Sciatic nerve (tissue), 2 donors: ENCODE results near the gene HOXA3. TPM values are rescaled to one million over a fixed set of nuclear protein-coding genes. Genes with fewer than 3 reads are reported as not detected.

Experiments used
- ATAC-seq: fragments of 200-7000 bp; cut with Tn5 transposase; one replicate; pipeline ENCODE4 v1.9.1; 2020; ENCODE audit warnings: mild to moderate bottlenecking, moderate library complexity
- DNase-seq: peaks from one replicate; pipeline ENCODE4 v3.0.0-alpha.2; 2020; ENCODE audit warnings: low spot score
- intact Hi-C: fragments of 100-400 bp; cut with DNase I; formaldehyde crosslinking; loops from one replicate; pipeline ENCODE4 v1.14.2; 2022
- total RNA-seq: library from RNA; stranded (reverse); fragmentation: NEBNext Ultra II Directional; extraction: Animal tissue kit (Norgen Biotek cat#: 25700); gene quantifications from one replicate; pipeline ENCODE4 v1.2.1, GENCODE V29; 2021
- donor health status: DM: no; HTN: no; CAD: no.
- donor health status: DM: no; HTN: no; CAD: no.

The HOXA3 gene
- total RNA-seq, 1 donor from 2014 or later: 20.9 TPM

DNA sequence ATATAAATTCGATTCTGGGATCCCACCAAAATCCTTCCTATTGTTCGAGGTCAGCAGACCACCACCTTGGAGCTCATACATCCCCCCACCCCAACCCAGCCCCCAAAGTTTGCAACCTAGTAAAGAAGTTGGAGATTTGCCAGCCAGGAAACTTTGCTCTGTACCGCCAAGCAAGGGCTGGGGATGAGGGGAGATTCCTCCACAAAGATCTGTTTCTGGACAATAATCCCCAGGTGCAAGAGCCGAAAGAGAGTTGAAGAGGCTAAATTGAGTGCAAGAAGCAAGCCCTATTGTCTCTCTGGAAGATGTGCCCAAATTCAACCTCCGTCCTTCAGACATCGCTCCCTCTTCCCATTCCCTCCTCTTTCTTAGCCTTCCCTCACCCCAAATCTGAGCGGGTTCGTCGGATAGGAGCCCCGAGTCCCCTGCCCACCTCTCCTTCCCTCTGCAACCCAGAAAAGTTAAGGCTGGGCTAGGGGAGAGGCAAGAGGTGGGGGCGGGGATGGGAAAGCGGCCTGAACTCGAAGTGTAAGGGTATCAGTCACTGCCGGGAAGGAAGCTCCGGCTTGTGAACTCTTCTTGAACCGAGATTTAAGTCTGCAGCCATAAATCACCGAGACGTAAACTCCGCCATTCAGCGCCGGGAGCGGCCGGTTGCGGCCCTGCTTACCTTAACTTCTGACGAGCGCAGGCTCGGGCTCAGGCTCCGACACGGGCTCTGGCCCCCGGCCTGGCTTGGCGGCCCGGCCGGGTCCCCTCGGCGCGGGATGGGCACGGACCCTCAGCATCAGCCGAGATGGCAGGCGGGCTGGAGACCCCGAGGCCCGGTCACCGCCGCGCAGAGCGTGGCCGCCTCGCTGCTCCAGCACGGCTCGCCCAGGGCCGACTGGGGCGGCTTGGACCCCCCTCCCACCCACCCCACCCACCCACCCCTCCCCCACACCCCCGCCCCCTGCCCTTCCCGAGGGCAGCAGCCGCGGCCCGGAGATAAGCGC is 39.1 kb downstream of the HOXA3 start:
- intact Hi-C loops: no loop called here
- DNase-seq (peak; percentile 80), ATAC-seq (peak; percentile 3)

DNA sequence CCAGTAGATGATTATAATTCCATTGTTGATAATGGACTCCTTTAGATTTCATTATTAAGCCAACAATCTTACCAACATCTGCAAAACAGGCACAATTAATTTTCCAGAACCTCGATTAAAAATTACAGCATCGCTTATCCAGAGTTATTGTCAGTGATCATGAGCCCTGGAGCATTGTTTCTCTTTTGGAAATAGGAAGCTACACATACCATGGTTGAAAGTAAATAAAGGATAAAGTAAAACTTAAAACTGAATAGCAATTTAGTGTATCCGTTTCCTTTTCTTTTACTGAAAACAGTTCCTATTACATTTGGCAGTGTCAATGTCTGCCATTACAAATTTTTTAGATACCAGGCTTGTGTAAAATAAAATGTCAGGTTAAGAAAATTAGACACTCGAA is 40.0 kb downstream of the HOXA3 start:
- DNase-seq (no peak), ATAC-seq (no peak)
- intact Hi-C loops: no loop called here

DNA sequence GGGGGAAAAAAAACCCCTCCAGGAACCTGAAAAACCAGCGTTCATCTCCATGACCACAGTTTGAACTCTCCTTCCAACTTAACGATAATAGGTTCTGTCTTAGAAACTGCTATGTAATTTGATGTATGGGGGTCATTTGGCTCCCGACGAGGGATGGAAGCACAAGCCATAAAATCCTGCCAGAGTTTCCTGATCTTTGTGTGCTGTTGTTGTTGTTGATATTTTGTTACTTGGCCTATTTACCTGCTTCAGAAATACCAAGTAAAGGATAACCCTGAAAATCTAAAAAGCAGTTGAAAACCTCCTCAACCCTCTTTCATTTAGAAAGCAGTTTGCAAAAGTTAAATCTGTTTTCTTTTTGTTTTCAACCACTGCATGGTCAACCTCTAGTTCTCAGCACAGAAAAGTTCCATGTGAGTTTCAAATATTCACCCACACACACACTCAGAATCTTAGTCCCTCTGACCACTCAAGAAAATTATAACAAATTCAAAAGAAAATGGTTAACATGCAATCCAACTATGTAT is 40.6 kb downstream of the HOXA3 start:
- intact Hi-C loops: no loop called here

DNA sequence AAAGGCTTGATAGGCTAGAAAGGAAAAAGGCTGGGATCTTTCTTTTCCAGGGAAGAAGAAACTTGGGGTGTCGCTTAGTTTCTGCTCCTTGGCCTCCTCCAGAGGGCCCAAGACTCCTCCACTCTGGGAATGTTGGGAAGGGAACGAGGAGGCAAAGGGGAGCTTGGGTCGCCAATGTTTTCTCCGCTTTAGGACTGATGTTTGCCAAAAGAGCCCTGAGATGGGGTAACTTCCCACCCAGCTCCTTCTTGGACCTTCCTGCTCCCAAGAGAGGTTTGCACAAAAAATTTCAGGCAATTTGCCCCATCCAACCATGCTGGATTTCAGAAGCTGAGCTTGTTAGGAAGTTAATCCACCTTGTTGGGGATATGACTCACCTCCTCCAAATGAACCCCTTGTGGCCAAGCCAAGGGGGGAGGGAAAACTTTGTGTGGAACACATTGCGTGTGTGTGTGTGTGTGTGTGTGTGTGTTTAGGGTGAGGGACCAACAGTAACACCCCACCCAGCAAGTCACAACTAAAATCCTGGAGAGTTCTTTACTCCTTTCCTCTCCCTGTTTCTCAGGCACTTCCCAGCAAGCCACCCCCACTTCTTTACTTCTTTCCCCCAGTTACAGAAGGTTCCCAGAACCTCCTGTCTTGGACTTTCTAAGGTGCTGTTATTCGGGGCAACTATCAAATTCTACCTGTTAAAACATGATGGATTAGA is 41.2 kb downstream of the HOXA3 start:
- DNase-seq: peak; percentile 70
- ATAC-seq: peak; percentile 46

More for the DNA sequence above, 40.6 kb downstream of the HOXA3 start:
- DNase-seq: no peak
- ATAC-seq: no peak

DNA sequence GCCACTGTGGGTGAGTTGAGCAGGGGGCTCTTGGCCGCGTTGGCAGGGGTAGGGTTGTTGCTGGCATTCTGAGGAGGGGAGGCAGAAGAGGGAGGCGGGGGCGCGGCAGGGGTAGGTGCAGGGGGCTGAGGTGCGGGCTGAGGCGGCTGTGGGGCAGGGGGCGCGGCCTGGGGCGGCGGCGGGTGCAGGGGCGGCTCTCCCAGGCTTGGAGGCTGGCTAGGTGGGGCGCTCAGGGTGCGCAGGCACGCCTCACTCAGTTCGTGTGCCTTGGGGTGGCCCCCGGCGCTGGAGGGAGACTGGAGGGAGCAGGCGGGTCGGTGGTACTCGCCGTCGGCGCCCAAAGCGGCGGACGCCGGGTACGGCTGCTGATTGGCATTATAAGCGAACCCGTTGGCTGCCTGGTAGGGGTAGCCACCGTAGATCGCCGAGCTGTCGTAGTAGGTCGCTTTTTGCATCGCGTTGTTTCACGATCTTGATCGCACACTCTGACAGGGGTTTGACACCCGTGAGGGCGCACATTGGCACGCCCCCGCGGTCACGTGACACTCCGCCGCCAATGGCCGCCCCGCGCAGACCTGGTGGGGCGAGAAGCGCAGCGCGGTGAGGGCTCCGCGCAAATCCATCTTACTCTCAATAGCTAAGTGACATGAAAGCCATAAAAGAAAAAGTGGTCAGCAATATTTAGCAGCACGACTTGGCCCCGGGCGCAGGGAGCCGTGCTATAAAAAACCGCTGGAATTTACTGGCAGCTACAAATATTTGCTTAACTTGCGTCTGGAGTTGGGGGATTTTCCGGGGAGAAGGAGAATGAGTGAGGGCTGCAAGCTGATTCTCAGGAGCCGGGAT is 42.0 kb downstream of the HOXA3 start:
- peak; percentile 68 for ATAC-seq

More for the DNA sequence above, 41.2 kb downstream of the HOXA3 start:
- intact Hi-C loops: no loop called here

DNA sequence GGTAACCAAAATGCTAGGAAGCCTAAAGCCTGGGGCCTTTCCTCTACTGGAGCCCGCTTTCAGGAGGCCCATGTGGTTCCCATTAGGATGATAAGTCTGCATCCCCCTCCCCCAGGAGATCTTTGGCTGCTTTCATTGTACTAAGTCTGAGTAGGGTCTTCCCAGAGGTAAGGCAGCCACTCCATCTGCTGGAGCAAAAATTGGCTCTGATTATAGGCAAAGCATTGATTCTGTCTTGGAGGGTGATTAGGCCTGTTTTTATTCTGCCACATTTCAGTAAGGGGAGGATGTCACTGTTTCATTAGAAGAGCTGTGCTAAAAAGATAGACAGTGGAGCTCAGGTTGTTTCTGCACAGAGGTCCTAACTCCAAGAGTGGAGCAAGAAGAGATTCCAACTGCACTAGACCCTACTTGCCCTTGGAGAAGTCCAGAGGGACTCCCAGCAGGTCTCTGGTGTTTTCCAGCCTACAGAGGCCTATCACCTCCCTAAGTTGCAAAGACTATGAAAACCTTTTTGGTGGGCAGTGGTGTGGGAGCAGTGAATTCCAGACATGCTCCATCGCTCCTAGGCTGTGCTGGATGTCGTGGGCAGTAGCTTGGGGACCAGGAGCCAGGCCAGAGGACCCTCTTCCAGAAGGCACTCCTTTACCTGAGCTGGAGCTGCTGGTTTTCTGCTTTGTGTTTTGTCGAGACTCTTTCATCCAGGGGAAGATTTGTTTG is 42.8 kb downstream of the HOXA3 start:
- intact Hi-C loops: no loop called here
- DNase-seq (no peak), ATAC-seq (no peak)

More for the DNA sequence above, 42.0 kb downstream of the HOXA3 start:
- DNase-seq: peak; percentile 86
- intact Hi-C loops: no loop called here

DNA sequence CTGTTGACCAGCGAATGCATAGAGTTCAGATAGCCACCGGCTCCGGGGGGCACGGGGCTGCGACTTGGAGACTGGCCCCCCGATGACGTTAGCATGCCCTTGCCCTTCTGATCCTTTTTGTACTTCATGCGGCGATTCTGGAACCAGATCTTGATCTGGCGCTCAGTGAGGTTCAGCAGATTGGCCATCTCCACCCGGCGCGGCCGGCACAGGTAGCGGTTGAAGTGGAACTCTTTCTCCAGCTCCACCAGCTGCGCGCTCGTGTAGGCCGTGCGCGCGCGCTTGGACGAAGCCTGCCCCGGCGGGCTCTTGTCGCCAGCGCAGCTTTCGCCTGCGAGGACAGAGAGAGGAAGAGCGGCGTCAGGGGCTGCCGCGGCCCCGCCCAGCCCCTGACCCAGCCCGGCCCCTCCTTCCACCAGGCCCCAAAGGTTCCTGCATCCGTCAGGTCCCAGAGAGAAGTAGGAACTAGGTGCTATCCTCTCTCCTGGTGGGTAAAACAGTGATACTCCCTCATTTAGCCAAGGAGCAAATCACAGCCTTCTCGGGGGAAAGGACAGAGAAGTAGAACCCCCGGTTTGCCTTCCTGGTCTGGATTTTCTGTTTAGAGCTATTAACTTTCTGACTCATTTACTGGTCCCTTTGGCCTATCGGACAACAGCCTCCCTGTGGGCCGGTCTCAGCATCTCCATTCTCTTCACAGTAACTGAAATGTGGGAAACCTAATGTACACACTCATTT is 43.8 kb downstream of the HOXA3 start:
- DNase-seq (peak; percentile 76), ATAC-seq (peak; percentile 54)
- intact Hi-C loops: no loop called here

DNA sequence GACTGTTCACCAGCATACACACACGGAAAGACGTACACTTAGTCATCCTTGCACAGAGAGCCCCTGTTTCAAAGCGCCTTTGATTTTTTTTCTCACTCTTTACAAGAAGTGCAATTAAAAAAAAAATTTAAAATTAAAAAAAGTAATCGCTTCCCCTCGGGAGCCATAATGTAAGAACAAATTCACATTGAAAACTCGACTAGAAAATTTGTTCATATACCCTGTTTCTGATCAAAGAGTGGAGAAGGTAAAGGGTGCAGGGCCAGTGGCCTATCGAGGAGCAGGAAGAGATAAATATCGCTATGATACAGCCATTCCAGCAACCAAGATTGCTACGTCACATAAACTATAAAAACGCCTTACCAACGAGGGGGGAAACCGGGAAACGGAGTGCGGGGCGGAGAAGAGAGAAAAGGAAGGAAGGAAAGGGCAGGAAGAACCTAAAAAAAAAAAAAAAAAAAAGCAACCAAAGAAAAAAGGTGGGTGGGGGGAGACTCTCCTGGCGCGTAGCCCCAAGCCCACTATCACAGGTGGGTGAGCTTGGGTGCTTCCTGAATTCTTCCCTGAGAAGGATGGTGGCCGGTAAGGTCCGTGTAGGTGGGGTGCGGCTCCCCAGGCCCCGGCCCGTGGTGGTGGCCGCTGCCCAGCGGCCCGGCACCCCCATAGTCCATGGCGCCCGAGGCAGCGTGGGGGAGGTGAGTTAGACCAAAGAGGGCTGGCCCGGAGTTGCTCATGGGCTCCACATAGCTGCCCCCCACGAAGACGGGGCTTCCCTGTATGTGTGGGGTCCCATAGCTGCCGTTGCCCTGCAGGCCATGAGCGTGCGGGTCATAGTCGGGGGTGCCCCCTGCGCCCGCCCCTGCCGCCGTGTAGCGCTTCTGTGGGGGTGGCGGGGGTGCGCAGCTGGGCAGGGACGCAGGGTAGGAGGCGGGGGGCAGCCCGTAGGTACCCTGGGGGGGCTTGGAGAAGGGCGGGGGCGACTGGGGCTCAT is 44.7 kb downstream of the HOXA3 start:
- intact Hi-C loops: no loop called here
- peak; percentile 2 for ATAC-seq
- DNase-seq: peak; percentile 57

DNA sequence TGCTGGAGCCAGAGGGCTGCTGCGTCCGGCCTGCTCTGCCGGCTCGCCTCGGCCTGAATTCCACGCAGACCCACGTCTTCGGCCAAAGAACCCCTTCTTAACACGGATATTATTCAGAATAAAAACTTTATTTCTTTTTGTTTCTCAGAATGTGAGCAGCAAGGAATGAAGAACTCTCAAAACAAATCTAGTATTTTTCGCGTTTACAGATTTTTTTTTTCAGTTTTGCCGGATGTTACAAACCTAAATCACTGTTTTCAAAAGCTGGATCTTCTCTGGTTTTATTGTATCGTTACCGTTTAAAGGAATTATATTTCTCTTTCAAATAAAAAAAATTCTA is 45.5 kb downstream of the HOXA3 start:
- intact Hi-C loops: no loop called here
- ATAC-seq (no peak), DNase-seq (no peak)

DNA sequence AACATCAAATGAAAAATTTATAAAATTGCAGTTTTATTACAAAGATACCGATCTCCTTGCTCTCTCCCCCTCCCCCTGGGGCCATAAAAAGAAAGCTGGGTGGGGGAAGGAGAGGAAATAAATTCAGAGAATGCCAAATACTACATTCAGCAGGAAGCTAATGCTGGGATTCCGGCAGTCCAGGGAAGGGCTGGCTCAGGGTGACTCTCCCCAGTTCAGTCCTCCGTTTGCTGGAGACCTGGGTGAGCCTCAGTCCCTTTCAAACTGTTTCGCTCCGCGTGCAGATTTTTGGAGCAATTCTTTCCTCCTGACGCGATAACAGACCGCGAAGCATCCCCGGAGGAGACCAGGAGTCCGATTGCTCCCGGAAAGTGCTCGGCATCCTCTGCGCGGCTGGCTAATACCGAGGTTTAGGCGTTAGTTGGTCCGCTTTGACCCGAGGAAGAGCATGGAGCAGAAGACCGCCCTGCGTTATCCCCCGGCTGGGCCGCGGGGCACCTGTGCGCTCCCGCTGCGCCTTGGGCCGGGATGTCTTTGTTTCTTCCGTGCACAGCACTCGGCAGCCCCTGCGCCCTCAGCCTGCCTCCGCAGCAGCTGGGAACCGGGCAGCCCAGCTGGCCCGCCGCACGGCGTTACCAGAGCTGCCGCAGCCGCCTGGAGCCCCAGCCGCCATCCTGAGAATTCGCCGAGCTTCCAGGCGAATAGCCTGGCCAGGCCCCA is 46.0 kb downstream of the HOXA3 start:
- intact Hi-C loops: no loop called here
- ATAC-seq (peak; percentile 11), DNase-seq (peak; percentile 59)

DNA sequence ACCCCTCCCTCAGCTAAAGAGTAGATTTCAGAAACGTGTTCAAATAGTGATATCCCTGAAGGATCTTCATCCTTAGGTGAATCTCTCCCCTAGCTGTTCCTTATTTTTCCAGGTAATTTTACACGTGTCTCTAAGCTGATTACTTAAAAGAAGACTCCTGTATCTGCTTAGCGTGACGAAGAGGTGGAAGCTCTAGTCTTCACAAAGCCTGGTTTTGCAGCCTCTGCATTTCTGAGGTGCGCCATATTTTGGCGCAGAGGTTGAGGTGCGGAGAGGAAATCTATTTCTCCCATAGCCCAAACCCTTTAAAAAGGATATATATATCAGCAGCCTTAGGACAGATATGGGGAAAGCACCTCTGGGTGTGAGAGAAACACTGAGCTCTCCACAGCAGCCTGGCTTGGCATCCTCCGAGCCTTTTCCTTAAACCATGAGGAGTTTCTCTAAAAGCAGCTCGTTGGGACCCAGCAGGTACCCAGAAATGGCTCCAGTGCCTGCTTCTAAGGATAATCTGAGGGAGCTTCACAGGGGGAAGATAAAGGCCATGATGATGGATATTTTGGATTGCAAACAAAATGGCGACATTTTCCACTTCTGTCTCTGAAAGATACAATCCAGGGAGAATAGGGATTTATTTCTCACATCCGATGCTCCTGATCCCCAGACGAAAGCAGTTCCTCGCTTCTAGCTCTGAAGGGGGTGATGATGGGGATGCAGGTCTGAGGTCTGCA is 46.9 kb downstream of the HOXA3 start:
- DNase-seq: no peak
- intact Hi-C loops: no loop called here
- no peak for ATAC-seq

DNA sequence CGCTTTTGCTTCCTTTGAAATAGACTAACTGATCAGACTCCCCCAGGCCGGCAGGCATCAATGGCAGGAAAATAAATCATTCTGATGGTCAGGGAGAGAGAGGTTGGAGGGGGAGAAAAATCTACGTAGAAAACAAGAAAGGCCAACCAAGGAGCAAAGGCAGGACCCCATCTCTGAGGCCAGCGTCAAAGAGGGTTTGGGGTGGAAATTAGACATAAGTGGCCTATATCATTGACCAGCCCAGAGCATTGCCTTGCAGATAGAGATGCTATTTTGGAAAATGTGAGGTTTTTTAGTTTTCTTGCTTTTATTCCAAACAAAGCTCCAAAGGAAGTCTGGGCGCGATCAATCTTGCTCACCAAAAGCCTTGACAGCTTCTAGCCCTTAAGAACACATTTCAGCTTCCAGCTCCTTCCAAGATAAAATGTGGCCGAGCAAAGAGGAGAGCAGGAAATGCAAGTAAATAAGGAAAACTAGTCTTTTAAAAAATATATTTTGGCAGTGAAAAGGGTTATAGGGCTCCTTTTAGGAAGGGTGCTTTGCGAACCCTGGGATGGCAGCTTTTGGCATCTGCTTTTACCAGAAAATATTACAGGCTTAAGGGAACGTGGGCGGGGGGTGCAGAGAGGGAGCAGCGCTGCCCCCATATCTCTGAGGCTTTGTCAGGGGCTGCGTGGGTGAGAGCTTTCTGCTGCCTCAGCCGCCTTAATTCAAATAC is 47.9 kb downstream of the HOXA3 start:
- DNase-seq (peak; percentile 55), ATAC-seq (no peak)
- intact Hi-C loops: no loop called here

DNA sequence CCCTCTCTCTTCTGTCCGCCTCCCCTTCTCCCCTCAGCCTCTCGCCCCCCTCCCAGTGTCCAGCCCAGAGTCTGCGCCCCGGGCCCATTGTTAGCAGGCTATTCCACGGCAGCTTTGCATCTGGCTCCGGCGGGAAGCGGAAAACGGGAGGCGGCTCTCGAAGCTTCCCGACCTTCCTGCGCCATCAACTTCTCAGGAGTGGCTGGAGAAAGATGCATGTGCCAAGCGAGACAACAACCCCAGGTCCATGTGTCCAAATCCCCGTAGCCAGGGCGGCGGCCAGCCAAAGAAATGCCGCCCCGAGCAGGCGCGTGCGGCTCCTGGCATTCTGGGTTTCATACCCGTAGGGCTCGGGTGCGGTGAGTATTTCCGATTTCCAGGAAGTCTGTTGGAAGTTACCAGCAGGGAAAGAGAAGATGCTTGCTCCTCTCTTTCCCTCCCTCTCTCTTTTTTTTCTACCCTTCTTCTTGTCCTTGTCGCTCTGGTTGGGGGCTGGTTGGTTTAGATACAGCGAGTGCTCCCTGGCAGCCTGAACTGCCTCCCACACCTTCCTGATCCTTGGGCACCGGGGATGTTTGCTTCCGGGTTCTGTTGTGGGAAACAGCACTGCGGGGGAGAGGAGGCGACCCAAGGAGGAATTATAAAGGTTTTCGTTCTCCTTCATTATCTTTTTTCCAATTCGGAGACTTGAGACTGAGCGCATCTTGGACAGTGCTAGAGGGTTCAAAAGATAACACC is 48.7 kb downstream of the HOXA3 start:
- ATAC-seq: no peak
- intact Hi-C loops: no loop called here
- DNase-seq: peak; percentile 65
